Neural cell (in vitro differentiated cells): ENCODE results near the gene EMC8.

Experiments used
- CTCF ChIP-seq: fragments of 450-650 bp; IDR thresholded peaks from 2 replicates; pipeline ENCODE4 v1.5.1; 2014; ENCODE audit warnings: antibody characterized with exemption, mild to moderate bottlenecking, moderate library complexity; ENCODE audit not compliant: poor library complexity, severe bottlenecking
- EP300 ChIP-seq: fragments of 450-650 bp; conservative IDR thresholded peaks from 2 replicates; pipeline ENCODE4 v1.6.1; 2014; ENCODE audit warnings: antibody characterized with exemption, mild to moderate bottlenecking, moderate library complexity; ENCODE audit not compliant: poor library complexity, severe bottlenecking
- EZH2 ChIP-seq: fragments of 200-600, 300-800 bp; shearing (Covaris generic), sonication (generic); IDR thresholded peaks from 2 replicates; pipeline ENCODE4 v1.6.1; 2014; ENCODE audit warnings: antibody characterized with exemption, low read length, borderline replicate concordance, mild to moderate bottlenecking; ENCODE audit not compliant: insufficient read depth, poor library complexity, severe bottlenecking
- MXI1 ChIP-seq: fragments of 450-650 bp; conservative IDR thresholded peaks from 2 replicates; pipeline ENCODE4 v1.6.1; 2014; ENCODE audit warnings: antibody characterized with exemption, mild to moderate bottlenecking; ENCODE audit not compliant: poor library complexity, severe bottlenecking
- POLR2AphosphoS5 ChIP-seq: IDR thresholded peaks from 2 replicates; pipeline ENCODE4 v1.6.1; 2012
- RAD21 ChIP-seq: fragments of 450-650 bp; conservative IDR thresholded peaks from 2 replicates; pipeline ENCODE4 v1.6.1; 2014; ENCODE audit warnings: antibody characterized with exemption, mild to moderate bottlenecking, moderate library complexity
- TAF1 ChIP-seq: IDR thresholded peaks from 2 replicates; pipeline ENCODE4 v1.6.1; 2012; ENCODE audit warnings: low read depth
- TF ChIP-seq, protein P1 (sequence below): IDR thresholded peaks from 2 replicates; pipeline ENCODE4 v1.6.1; 2012; ENCODE audit warnings: borderline replicate concordance

- TF ChIP-seq CTCF (no peak), POLR2AphosphoS5 (no peak), EZH2 (no peak), RAD21 (no peak), EP300 (no peak), MXI1 (no peak), TAF1 (no peak)
- TF ChIP-seq, protein P1, sequence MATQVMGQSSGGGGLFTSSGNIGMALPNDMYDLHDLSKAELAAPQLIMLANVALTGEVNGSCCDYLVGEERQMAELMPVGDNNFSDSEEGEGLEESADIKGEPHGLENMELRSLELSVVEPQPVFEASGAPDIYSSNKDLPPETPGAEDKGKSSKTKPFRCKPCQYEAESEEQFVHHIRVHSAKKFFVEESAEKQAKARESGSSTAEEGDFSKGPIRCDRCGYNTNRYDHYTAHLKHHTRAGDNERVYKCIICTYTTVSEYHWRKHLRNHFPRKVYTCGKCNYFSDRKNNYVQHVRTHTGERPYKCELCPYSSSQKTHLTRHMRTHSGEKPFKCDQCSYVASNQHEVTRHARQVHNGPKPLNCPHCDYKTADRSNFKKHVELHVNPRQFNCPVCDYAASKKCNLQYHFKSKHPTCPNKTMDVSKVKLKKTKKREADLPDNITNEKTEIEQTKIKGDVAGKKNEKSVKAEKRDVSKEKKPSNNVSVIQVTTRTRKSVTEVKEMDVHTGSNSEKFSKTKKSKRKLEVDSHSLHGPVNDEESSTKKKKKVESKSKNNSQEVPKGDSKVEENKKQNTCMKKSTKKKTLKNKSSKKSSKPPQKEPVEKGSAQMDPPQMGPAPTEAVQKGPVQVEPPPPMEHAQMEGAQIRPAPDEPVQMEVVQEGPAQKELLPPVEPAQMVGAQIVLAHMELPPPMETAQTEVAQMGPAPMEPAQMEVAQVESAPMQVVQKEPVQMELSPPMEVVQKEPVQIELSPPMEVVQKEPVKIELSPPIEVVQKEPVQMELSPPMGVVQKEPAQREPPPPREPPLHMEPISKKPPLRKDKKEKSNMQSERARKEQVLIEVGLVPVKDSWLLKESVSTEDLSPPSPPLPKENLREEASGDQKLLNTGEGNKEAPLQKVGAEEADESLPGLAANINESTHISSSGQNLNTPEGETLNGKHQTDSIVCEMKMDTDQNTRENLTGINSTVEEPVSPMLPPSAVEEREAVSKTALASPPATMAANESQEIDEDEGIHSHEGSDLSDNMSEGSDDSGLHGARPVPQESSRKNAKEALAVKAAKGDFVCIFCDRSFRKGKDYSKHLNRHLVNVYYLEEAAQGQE: no peak
Observed at GRCh38 chr16:85762970-85763369, 36.4 kb downstream of the EMC8 start.
